MCF 10A (cell line): ENCODE results near the gene DCAF15. TPM values are rescaled to one million over a fixed set of nuclear protein-coding genes. Genes with fewer than 3 reads are reported as not detected.
A peak's percentile ranks its signal among the peaks of the same experiment; 100 is the strongest.

ENCODE experiments used
- BruUV-seq: library from RNA; stranded (reverse); fragments of 400-500 nt; replicated peaks from 2 replicates; lab custom pipeline; 2021; lab: Mats Ljungman, UMichigan
- CTCF ChIA-PET: fragments of 300-600 bp; sonication (Branson Sonifier 250); formaldehyde crosslinking; extraction: SDS; loops from one replicate; lab custom pipeline; 2021; ENCODE audit warnings: antibody characterized with exemption, inconsistent platforms; lab: Yijun Ruan, JAX
- POLR2A ChIA-PET: fragments of 300-600, 350-650 bp; sonication (Branson Sonifier 250); formaldehyde crosslinking; extraction: SDS; loops from one replicate; lab custom pipeline; 2020; ENCODE audit warnings: antibody characterized with exemption, inconsistent platforms; lab: Yijun Ruan, JAX
- DNase-seq: peaks from one replicate; pipeline ENCODE4 v3.0.0-alpha.2; 2018; ENCODE audit not compliant: unreplicated experiment
- H3K27ac Mint-ChIP-seq: one replicate; pipeline ENCODE4 v1.8.0; 2022; ENCODE audit warnings: mild to moderate bottlenecking, low read depth, mixed read lengths; ENCODE audit not compliant: unreplicated experiment
- H3K27me3 Mint-ChIP-seq: one replicate; pipeline ENCODE4 v1.8.0; 2022; ENCODE audit warnings: mixed read lengths; ENCODE audit not compliant: insufficient read depth, unreplicated experiment
- H3K36me3 Mint-ChIP-seq: one replicate; pipeline ENCODE4 v1.8.0; 2022; ENCODE audit warnings: mild to moderate bottlenecking, moderate library complexity, mixed read lengths; ENCODE audit not compliant: insufficient read depth, unreplicated experiment
- H3K4me1 Mint-ChIP-seq: one replicate; pipeline ENCODE4 v1.8.0; 2022; ENCODE audit warnings: mixed read lengths; ENCODE audit not compliant: insufficient read depth, unreplicated experiment
- H3K4me3 Mint-ChIP-seq: one replicate; pipeline ENCODE4 v1.8.0; 2022; ENCODE audit warnings: mild to moderate bottlenecking, moderate library complexity, mixed read lengths; ENCODE audit not compliant: unreplicated experiment
- H3K9me3 Mint-ChIP-seq: one replicate; pipeline ENCODE4 v1.8.0; 2022; ENCODE audit warnings: mixed read lengths; ENCODE audit not compliant: unreplicated experiment
- intact Hi-C: fragments of 100-400 bp; cut with micrococcal nuclease; formaldehyde crosslinking; loops from 2 replicates; pipeline ENCODE4 v1.14.1; 2022
- total RNA-seq: library from RNA; stranded (reverse); gene quantifications from 2 replicates; pipeline ENCODE4 v1.2.3, GENCODE V29; 2022
- TF ChIP-seq, protein P1 (sequence below): fragments of 200-600 bp; IDR thresholded peaks from one replicate; pipeline ENCODE4 v1.8.0; 2022; ENCODE audit warnings: antibody characterized with exemption, mild to moderate bottlenecking; ENCODE audit not compliant: unreplicated experiment

DCAF15 gene
- total RNA-seq, 1 experiment from 2014 or later, result 19.3 TPM

GRCh38 chr19:13959962-13960862, 7.9 kb downstream of the DCAF15 start:
- H3K27ac Mint-ChIP-seq, result no peak overlapping the region
- intact Hi-C loops, result no loop called here
- H3K4me1 Mint-ChIP-seq, result no peaks in the 10 kb centered on the region
- TF ChIP-seq, protein P1, sequence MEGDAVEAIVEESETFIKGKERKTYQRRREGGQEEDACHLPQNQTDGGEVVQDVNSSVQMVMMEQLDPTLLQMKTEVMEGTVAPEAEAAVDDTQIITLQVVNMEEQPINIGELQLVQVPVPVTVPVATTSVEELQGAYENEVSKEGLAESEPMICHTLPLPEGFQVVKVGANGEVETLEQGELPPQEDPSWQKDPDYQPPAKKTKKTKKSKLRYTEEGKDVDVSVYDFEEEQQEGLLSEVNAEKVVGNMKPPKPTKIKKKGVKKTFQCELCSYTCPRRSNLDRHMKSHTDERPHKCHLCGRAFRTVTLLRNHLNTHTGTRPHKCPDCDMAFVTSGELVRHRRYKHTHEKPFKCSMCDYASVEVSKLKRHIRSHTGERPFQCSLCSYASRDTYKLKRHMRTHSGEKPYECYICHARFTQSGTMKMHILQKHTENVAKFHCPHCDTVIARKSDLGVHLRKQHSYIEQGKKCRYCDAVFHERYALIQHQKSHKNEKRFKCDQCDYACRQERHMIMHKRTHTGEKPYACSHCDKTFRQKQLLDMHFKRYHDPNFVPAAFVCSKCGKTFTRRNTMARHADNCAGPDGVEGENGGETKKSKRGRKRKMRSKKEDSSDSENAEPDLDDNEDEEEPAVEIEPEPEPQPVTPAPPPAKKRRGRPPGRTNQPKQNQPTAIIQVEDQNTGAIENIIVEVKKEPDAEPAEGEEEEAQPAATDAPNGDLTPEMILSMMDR, result peak; percentile 11
- CTCF ChIA-PET, result interaction anchor here (0.6 to 1.3 kb wide), 6 partner anchors 10 to 119 kb away, joined by 3 to 5 read pairs (median 4); no protein-coding TSS in a partner anchor
- H3K27me3 Mint-ChIP-seq, result no peaks in the 10 kb centered on the region
- peaks cover 55% of the 10 kb centered on the region for H3K36me3 Mint-ChIP-seq
- POLR2A ChIA-PET, result no interaction called here
- no peak overlapping the region for H3K4me3 Mint-ChIP-seq
- TSS peak; percentile 20 for BruUV-seq
- H3K9me3 Mint-ChIP-seq, result no peaks in the 10 kb centered on the region
- DNase-seq, result no peak

GRCh38 chr19:13960863-13961784, 8.8 kb downstream of the DCAF15 start:
- TF ChIP-seq, protein P1, result no peak
- Mint-ChIP-seq H3K4me1 (no peaks in the 10 kb centered on the region), H3K9me3 (no peaks in the 10 kb centered on the region), H3K4me3 (no peak overlapping the region), H3K27me3 (no peaks in the 10 kb centered on the region), H3K27ac (no peak overlapping the region), H3K36me3 (peaks cover 54% of the 10 kb centered on the region)
- no peak for DNase-seq
- no TSS peak for BruUV-seq
- POLR2A ChIA-PET, result interaction anchor here (0.6 kb wide), 1 partner anchor 46 kb away, joined by 4 read pairs; no protein-coding TSS in a partner anchor
- CTCF ChIA-PET, result interaction anchor here (0.6 to 1.3 kb wide), 3 partner anchors 9 to 118 kb away, joined by 3 to 4 read pairs (median 3); no protein-coding TSS in a partner anchor
- intact Hi-C loops, result no loop called here

- no peaks in the 10 kb centered on the region for H3K27me3 Mint-ChIP-seq
- H3K27ac Mint-ChIP-seq, result no peak overlapping the region
- BruUV-seq, result no TSS peak
- TF ChIP-seq, protein P1, result no peak
- intact Hi-C loops, result no loop called here
- DNase-seq, result no peak
- H3K36me3 Mint-ChIP-seq, result peaks cover 53% of the 10 kb centered on the region
- H3K4me3 Mint-ChIP-seq, result no peak overlapping the region
- CTCF ChIA-PET, result no interaction called here
- no peaks in the 10 kb centered on the region for H3K9me3 Mint-ChIP-seq
- POLR2A ChIA-PET, result no interaction called here
- H3K4me1 Mint-ChIP-seq, result no peaks in the 10 kb centered on the region
These were observed 9.8 kb downstream of the DCAF15 start for GRCh38 chr19:13961826-13962698.
